Measurements from ENCODE around the gene ANKRD13B. TPM values are rescaled to one million over a fixed set of nuclear protein-coding genes. Genes with fewer than 3 reads are reported as not detected.

The ANKRD13B gene
- total and polyA plus RNA-seq, 2 of the 13 experiments (the other 11 are each of a cell fraction or from before 2014, with no cell fraction given), result 1.7 to 1.8 TPM

- TF ChIP-seq ZNF772 (CRISPR knock-in tag; IDR thresholded peaks at IDR 0.05) (0 out of 2 replicates have a peak, but pooled peaks have one; percentile 31), CBX5 (CRISPR knock-in tag; IDR thresholded peaks at IDR 0.05; ENCODE audit: borderline replicate concordance) (no peak), NR3C1 (CRISPR knock-in tag; IDR thresholded peaks at IDR 0.05) (no peak), SYNCRIP (IDR thresholded peaks at IDR 0.05; ENCODE audit: insufficient read depth, low read depth, low read length) (no peak), ZNF687 (CRISPR knock-in tag; IDR thresholded peaks at IDR 0.05) (peak; percentile 38; the same call in 1 of the 2 replicates), ZMAT3 (CRISPR knock-in tag; conservative IDR thresholded peaks at IDR 0.05) (no peak), E2F5 (CRISPR knock-in tag; conservative IDR thresholded peaks at IDR 0.05) (peak; percentile 42; the same call in 1 of the 2 replicates), FOXC1 (CRISPR knock-in tag; IDR thresholded peaks at IDR 0.05; ENCODE audit: borderline replicate concordance) (no peak), ZNF30 (CRISPR knock-in tag; IDR thresholded peaks at IDR 0.05) (no peak), ZNF33B (CRISPR knock-in tag; IDR thresholded peaks at IDR 0.05) (0 out of 2 replicates have a peak, but pooled peaks have one; percentile 25), CBX1 (IDR thresholded peaks at IDR 0.05; ENCODE audit: low read depth) (no peak), BHLHE40 (IDR thresholded peaks at IDR 0.05; ENCODE audit: low read length) (no peak), FOXA1 (IDR thresholded peaks at IDR 0.05) (no peak), FOXA1 (CRISPR knock-in tag; IDR thresholded peaks at IDR 0.05) (no peak), PLRG1 (conservative IDR thresholded peaks at IDR 0.05) (no peak), ZNF510 (CRISPR knock-in tag; IDR thresholded peaks at IDR 0.05; ENCODE audit: low read depth) (no peak), TCF12 (IDR thresholded peaks at IDR 0.05) (no peak), TCF12 (CRISPR knock-in tag; IDR thresholded peaks at IDR 0.05) (no peak), ZKSCAN8 (CRISPR knock-in tag; IDR thresholded peaks at IDR 0.05; ENCODE audit: borderline replicate concordance) (no peak), MXD4 (CRISPR knock-in tag; IDR thresholded peaks at IDR 0.05) (no peak; the same call in 1 of the 2 replicates)
- TF ChIP-seq, protein P1, sequence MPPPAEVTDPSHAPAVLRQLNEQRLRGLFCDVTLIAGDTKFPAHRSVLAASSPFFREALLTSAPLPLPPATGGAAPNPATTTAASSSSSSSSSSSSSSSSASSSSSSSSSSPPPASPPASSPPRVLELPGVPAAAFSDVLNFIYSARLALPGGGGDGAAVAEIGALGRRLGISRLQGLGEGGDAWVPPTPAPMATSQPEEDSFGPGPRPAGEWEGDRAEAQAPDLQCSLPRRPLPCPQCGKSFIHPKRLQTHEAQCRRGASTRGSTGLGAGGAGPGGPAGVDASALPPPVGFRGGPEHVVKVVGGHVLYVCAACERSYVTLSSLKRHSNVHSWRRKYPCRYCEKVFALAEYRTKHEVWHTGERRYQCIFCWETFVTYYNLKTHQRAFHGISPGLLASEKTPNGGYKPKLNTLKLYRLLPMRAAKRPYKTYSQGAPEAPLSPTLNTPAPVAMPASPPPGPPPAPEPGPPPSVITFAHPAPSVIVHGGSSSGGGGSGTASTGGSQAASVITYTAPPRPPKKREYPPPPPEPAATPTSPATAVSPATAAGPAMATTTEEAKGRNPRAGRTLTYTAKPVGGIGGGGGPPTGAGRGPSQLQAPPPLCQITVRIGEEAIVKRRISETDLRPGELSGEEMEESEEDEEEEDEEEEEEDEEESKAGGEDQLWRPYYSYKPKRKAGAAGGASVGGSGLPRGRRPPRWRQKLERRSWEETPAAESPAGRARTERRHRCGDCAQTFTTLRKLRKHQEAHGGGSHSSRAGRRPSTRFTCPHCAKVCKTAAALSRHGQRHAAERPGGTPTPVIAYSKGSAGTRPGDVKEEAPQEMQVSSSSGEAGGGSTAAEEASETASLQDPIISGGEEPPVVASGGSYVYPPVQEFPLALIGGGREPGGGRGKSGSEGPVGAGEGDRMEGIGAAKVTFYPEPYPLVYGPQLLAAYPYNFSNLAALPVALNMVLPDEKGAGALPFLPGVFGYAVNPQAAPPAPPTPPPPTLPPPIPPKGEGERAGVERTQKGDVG (CRISPR knock-in tag; IDR thresholded peaks at IDR 0.05; ENCODE audit: borderline replicate concordance), result no peak
These were observed 3.2 kb upstream of the ANKRD13B start, which contains the start of gene GIT1 (continued) for GRCh38 chr17:29589524-29590410.

All from HepG2 (cell line).